IMR-90 (cell line): ENCODE results near the gene PROX2.

Source experiments
- RFX5 ChIP-seq: IDR thresholded peaks from 2 replicates; pipeline ENCODE4 v1.8.0; 2012; ENCODE audit warnings: low read depth, mild to moderate bottlenecking, low read length, moderate library complexity
- TF ChIP-seq, protein P1 (sequence below): fragments of 150-350 bp; IDR thresholded peaks from 2 replicates; pipeline ENCODE4 v1.6.1; 2017; ENCODE audit warnings: mild to moderate bottlenecking, antibody characterized with exemption, low read length, low read depth
- TF ChIP-seq, protein P2 (sequence below): conservative IDR thresholded peaks from 2 replicates; pipeline ENCODE4 v1.5.1; 2012; ENCODE audit warnings: mild to moderate bottlenecking, low read depth, low read length, improper control_type of control experiment

DNA sequence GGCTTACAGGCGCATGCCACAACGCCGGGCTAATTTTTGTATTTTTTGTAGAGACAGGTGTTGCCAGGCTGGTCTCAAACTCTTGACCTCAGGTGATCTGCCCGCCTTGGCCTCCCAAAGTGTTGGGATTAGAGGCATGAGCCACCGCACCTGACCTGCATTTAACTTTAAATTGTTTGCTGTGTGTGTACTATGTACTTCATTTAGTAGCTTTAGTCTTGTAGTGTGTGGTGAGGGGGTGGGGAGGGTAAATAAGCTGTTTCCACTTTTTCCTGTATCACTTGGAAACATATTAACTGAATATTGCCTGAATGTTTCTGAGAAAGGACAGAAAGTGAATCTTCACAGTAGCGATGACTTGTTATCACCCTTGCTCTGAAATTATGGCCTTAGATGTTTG is 14.3 kb upstream of the PROX2 start:
- TF ChIP-seq, protein P1, sequence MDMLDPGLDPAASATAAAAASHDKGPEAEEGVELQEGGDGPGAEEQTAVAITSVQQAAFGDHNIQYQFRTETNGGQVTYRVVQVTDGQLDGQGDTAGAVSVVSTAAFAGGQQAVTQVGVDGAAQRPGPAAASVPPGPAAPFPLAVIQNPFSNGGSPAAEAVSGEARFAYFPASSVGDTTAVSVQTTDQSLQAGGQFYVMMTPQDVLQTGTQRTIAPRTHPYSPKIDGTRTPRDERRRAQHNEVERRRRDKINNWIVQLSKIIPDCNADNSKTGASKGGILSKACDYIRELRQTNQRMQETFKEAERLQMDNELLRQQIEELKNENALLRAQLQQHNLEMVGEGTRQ = no peak
- TF ChIP-seq, protein P2, sequence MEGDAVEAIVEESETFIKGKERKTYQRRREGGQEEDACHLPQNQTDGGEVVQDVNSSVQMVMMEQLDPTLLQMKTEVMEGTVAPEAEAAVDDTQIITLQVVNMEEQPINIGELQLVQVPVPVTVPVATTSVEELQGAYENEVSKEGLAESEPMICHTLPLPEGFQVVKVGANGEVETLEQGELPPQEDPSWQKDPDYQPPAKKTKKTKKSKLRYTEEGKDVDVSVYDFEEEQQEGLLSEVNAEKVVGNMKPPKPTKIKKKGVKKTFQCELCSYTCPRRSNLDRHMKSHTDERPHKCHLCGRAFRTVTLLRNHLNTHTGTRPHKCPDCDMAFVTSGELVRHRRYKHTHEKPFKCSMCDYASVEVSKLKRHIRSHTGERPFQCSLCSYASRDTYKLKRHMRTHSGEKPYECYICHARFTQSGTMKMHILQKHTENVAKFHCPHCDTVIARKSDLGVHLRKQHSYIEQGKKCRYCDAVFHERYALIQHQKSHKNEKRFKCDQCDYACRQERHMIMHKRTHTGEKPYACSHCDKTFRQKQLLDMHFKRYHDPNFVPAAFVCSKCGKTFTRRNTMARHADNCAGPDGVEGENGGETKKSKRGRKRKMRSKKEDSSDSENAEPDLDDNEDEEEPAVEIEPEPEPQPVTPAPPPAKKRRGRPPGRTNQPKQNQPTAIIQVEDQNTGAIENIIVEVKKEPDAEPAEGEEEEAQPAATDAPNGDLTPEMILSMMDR = no peak
- no peak for TF ChIP-seq RFX5
